Activated CD4-positive, alpha-beta T cell treated with anti-CD3 and anti-CD28 coated beads, Interleukin-2, Interleukin-6, amounts not matched to agents 100 ng/mL and 50 ng/mL, durations not matched to agents 16 hours and 8 hours (primary cell): ENCODE results near the gene ATP10A.
A peak's percentile ranks its signal among the peaks of the same experiment; 100 is the strongest.
"Not testable (repeated sequence)": the region's sequence is repeated elsewhere in the genome, so short reads cannot be mapped to it uniquely, and the experiment has no call there.

Source experiments
- DNase-seq: peaks from one replicate; pipeline ENCODE4 v3.0.0-alpha.2; 2020

ATP10A gene

DNA sequence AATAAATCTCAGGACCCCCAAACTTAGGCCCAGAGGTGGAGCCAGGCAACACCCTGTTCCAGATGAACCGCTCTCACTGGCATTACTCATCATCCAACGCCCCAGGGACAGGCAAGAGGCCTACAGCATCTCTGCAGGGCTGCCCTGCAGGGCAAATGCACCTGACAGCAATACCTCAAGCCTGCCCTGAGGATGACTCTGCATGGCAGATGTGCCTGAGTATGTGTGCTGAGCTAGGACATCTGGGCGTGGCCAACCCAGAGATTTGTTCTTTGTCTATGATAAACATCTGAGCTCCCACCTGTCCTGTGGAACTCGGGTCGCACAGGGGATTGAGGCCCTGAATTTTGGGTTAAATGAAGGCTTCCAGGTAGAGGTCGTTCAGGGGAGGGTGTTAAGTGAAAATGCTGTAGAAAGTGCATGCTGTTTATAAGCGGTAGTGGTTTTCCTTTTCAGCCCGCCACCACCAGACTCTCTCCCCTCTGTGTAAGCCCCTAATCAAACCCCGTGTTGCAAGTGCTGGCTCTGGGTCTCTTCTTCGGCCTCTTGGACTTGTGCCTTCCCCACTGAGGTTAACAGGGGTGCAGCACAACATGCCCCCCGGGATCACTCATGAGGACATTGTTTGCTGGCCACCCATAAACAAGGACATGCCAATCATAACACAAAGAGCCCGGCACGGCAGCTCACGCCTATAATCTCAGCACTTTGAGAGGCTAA lies 92.3 kb downstream of the ATP10A start:
- DNase-seq: no peak

DNA sequence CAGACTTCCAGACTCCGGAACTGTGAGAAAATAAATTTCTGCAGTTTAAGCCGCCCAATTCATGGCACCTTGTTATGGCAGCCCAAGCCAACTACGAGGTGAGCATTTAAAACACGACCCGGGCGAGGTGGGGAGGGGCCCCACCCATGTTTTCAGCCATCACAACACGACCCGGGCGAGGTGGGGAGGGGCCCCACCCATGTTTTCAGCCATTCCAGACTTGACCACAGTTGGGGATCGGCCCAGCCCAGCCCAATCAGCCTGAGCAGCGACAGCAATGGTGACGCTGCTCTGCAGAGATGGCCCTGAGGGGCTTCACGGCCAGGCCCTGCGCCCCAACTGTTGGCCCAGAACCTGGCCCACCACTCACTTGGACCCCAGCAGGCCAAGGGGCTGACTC lies 93.1 kb downstream of the ATP10A start:
- no peak for DNase-seq

DNA sequence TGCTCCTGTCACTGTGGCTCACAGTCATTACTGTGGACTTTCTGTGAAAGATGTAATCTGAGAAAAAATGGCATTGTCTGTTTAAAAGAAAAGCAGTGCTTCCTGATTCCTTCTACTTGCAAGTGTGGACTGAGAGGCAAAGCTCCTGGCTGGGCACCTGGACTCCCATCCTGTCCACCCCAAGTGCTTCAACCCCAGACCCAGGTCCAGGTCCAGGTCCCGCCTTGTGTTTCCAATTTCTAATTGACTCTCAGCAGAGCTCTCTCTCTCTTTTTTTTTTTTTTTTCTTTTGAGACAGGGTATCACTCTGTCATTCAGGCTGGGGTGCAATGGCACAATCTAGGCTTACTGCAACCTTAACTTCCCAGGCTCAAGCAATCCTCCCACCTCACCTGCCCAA lies 94.9 kb downstream of the ATP10A start:
- DNase-seq: no peak

DNA sequence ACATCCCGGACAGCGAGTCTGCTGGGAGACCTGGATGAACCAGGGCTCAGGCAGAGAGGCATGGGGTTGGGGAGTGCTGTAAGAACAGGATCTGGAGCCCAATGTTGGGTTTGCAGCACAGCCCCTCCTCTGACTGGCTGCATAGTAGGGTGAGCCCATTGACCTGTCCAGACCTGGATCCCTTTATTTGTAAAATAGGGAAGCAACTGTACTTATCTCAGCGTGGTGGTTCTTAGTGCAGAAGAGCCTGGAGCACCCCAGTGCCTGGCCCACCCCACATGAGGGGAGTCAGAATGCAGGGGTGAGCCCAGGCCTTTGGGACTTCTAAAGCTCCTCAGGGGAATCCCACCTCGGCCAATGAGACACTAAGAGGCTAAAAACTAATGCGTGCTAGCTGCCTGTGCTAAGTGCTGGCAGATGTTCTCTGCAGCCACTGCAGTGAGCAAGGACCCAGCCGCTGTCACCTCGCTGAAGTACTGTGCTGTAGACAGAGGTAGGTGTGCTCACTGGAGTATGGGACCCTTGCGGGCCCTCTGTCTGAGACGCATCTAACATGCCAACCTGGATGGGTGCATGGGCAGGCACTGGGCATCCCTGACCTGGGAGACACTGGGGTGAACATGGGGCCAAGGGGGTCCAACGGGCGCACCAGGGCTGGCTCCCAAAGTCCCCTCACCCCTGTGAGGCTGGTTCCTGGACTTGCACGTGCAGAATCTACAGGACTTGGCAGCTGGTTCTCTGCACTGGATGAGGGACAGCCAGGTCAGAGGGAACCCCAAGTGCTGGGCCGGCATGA lies 95.6 kb downstream of the ATP10A start:
- no peak for DNase-seq

DNA sequence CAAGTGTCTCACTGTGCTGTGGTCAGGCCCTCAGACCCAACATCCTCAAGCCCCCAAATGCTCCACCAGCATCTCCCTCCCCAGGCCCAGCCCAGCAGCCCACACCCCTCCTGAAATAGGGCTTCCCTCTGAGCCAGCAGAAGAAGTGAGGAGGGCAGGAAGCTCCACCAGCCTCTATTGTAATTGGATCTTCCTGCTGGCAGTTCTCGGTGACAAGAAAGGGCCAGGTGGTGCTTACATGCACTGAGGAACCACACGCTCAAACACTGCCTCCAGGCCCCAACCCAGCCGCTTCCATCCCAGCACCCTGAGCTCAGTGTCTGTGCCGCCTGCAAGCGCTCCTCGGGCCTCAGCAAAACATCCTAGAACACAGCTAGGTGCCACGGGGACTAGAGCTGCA lies 96.7 kb downstream of the ATP10A start:
- no peak for DNase-seq

GRCh38 chr15:25764980-25765735 lies 98.0 kb downstream of the ATP10A start:
- no peak for DNase-seq

DNA sequence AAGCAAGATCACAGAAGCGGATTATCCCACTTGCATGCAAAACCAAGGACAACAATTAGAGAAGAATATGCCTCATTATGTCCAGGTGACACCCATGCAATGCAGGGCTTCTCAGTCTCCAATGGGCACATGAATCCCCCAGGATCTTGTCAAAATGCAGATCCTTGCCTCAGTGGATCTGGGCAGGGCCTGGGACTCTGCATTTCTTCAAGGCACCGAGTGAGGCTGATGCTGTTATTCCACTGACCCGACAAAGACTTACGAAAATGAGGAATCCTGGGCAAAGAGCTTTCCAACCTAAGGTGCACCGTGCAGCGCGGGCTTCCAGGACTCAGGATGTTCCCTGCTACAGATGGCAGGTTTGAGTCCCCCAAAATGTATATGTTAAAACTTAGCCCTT lies 99.2 kb downstream of the ATP10A start:
- DNase-seq: no peak

GRCh38 chr15:25763331-25763751 lies 99.8 kb downstream of the ATP10A start:
- DNase-seq: no peak

GRCh38 chr15:25761971-25762662 lies 101.0 kb downstream of the ATP10A start:
- DNase-seq: no peak

DNA sequence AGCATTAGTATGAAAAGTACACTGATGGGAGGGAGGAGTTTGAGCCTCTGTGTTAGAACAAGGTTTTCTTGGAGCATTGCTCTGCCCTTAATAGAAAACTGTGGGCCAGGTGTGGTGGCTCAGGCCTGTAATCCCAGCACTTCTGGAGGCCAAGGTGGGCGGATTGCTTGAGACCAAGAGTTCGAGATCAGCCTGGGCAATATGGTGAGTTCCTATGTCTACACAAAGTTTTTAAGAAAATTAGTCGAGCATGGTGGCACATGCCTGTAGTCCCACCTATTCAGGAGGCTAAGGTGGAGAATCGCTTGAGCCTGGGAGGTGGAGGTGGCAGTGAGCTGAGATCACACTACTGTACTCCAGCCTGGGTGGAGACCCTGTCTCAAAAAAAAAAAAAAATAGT lies 103.7 kb downstream of the ATP10A start:
- DNase-seq: no peak

DNA sequence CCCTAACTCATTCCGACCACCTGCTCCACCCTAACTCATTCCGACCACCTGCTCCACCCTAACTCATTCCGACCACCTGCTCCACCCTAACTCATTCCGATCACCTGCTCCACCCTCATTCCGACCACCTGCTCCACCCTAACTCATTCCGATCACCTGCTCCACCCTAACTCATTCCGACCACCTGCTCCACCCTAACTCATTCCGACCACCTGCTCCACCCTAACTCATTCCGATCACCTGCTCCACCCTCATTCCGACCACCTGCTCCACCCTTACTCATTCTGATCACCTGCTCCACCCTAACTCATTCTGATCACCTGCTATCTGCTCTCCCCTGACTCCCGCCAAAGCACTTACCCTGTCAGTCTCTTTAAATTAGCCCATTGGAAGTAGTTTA lies 104.5 kb downstream of the ATP10A start:
- not testable (repeated sequence) for DNase-seq

DNA sequence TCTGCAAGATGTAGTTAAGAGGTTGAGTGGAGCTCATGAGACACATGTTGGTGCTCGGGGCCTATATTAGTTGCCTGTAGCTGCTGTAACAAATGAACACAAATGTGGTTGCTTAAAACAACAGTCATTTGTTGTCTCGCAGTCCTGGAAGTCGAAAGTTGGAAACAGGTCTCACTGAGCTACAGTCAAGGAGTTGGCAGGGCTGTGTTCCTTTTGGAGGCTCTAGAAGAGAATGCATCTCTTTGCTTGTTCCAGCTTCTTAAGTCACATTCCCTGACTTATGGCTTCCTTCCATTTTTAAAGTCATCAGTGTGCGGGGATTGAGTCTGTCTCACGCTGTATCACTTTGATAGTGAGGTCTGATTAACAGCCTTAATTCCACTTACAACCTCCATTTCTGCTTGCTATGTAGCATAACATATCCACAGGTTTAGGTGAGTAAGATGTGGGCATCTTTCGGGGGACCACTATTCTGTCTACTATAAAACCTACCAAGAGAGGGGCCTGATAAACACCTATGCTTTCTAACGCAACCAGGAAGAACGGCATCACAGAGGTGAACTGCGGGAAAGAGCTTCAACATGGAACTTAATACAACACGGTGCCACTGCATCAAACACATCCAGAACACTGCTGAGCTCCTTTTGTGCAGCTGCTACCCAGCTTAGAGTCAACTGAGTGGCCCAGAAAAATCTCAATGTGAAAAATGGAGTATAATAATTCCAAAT lies 119.4 kb downstream of the ATP10A start:
- DNase-seq: no peak

GRCh38 chr15:25742776-25743547 lies 120.2 kb downstream of the ATP10A start:
- DNase-seq: no peak

DNA sequence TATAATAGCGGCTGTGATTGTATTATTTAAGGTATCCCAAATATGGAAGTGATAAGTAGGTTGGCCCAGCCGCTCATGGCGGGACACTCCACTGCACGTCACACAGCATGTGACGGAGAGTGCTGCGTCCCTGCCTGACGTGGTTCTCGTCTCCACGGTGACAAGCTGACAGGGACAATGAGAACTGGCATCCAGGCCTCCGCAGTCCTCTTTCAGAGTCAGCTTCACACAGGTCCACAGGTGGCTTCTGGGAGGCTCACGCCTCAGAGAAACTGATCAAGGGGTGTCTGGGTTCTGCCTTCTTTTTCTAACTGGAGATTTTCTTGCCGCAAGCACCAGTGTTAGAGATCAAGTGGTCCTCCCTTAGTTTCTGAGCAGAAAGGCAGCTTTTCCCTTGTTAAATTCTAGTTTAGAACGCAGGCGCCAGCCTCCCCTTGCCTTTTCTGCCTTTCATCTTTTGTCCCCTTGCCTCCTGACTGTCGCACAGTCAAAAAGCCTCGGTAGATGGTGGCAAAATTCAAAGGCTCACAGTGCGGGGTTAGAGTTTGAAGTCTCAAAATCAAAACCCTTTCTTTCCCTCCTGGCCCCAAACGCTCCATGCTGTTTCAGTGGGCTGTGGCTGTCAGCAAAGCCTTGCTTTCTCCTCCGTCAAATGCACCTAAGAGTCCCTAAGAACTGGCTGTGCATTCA lies 120.9 kb downstream of the ATP10A start:
- no peak for DNase-seq

DNA sequence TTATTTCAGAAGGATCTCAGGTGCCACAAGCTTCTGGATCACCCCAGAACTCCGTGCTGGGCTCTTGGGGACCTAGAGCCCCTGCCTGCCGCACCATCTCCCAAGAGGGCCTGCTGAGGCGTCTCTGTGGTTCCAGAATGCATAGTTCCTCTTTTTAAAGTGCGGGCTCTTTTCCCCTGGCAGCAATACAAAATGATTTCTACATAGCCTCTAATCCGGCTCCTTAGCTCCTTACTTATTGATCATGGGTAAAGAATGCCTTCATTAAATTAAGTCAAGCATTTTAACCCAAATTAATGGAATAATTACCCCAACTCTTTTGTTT lies 121.9 kb downstream of the ATP10A start:
- no peak for DNase-seq

DNA sequence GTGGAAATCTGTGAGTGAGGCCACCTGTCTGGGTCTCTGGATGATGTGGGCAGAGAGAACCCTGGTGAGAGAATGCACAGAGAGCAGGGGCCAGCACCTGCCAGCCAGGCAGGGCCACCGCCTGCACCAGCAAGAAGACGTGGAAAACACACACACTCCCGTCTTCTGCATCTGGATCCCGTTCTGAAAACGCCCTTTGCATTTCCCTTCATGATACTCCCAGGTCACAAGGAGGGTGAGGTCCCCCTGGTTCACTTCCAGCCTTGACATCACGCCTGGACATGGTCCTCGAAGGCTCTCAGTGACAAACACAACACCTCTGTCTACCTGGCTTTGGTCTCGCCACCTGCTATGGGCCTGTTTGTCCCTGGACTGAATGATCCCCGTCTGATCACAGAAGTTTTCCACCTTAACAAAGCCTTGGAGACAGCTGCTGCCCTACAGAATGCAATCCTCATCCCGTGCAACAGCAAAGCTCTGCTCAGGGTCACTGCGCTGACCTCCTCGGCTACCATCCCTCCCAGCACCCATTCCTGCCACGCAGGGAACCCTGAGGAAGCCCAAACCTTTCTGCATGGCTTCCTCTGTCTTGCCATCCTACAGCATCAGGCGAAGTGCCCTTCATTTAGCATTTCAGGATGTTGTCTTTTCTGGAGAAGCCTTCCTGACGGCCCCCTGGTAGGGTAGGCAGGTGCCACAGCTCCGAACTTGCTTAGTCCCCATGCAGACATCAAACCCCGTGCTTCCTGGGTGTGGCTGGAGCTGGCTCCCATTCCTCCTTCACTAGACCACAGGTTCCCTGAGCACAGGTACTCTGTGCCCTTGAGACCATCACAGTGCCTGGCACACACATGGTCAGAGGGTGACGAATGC lies 122.5 kb downstream of the ATP10A start:
- no peak for DNase-seq

- DNase-seq: peak; percentile 26
Measured at GRCh38 chr15:25739687-25740121, 123.4 kb downstream of the ATP10A start.

GRCh38 chr15:25738171-25738965 lies 124.8 kb downstream of the ATP10A start:
- no peak for DNase-seq

GRCh38 chr15:25737218-25737643 lies 125.9 kb downstream of the ATP10A start:
- DNase-seq: no peak
